ENCODE data around the gene TTC19. TPM values are rescaled to one million over a fixed set of nuclear protein-coding genes. Genes with fewer than 3 reads are reported as not detected.
"Not testable (repeated sequence)": the region's sequence is repeated elsewhere in the genome, so short reads cannot be mapped to it uniquely, and the experiment has no call there.

The TTC19 gene
- total RNA-seq, 1 experiment from 2014 or later, result 28.4 TPM

DNA sequence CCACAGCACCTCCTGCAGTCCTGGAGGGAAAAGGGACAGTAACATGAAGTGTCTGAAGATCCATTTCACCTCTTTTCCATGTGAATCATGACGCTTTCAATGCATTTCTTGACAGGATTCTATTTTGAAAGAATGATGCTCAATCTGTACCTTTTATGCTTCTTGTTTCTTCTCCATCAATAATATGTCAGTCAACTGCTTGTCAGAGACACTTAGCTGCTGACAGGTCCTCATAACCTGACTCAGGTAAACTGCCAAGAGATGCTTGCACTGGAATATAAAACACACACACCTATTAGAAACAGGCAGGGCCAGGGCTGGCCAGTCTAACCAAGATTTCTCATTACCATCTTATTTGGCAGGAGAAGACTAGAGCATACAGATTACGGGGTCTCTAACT is 21.7 kb upstream of the TTC19 start:
- DNase-seq (ENCODE audit: low read depth, low spot score), result no peak
- POLR2A ChIA-PET, result no interaction called here
- in situ Hi-C loops (cut with HindIII; ENCODE audit: low pct_unique_long_range_greater_than_20kb, low sequenced_read_pairs), result no loop called here
- no peak for ATAC-seq
- peaks cover 30% of the 10 kb centered on the region for H3K4me1 ChIP-seq (ENCODE audit: control insufficient read depth, insufficient read depth, low read length)
- H3K4me3 ChIP-seq (ENCODE audit: low read depth in 2 of 2, low read length in 2 of 2), result no peak overlapping the region
- TF ChIP-seq, protein P1, sequence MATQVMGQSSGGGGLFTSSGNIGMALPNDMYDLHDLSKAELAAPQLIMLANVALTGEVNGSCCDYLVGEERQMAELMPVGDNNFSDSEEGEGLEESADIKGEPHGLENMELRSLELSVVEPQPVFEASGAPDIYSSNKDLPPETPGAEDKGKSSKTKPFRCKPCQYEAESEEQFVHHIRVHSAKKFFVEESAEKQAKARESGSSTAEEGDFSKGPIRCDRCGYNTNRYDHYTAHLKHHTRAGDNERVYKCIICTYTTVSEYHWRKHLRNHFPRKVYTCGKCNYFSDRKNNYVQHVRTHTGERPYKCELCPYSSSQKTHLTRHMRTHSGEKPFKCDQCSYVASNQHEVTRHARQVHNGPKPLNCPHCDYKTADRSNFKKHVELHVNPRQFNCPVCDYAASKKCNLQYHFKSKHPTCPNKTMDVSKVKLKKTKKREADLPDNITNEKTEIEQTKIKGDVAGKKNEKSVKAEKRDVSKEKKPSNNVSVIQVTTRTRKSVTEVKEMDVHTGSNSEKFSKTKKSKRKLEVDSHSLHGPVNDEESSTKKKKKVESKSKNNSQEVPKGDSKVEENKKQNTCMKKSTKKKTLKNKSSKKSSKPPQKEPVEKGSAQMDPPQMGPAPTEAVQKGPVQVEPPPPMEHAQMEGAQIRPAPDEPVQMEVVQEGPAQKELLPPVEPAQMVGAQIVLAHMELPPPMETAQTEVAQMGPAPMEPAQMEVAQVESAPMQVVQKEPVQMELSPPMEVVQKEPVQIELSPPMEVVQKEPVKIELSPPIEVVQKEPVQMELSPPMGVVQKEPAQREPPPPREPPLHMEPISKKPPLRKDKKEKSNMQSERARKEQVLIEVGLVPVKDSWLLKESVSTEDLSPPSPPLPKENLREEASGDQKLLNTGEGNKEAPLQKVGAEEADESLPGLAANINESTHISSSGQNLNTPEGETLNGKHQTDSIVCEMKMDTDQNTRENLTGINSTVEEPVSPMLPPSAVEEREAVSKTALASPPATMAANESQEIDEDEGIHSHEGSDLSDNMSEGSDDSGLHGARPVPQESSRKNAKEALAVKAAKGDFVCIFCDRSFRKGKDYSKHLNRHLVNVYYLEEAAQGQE (IDR thresholded peaks at IDR 0.05; ENCODE audit: insufficient read depth in 1 of 2, low read depth in 2 of 2, low read length in 1 of 2), result no peak
- TF ChIP-seq CTCF (IDR thresholded peaks at IDR 0.05) (no peak; the same call in 1 of the 2 replicates), TCF7L2 (IDR thresholded peaks at IDR 0.05; ENCODE audit: low read depth, low read length) (no peak), POLR2AphosphoS5 (IDR thresholded peaks at IDR 0.05; ENCODE audit: low read depth, low read length) (no peak), SIN3A (IDR thresholded peaks at IDR 0.05; ENCODE audit: borderline replicate concordance, insufficient read depth, low read depth, low read length) (no peak)
- peaks cover 2% of the 10 kb centered on the region; the same call in 1 of the 2 replicates for H3K36me3 ChIP-seq (ENCODE audit: control insufficient read depth, insufficient read depth, low read length)
- H3K27me3 ChIP-seq (ENCODE audit: control insufficient read depth, insufficient read depth, low read length), result no peaks in the 10 kb centered on the region
- no peaks in the 10 kb centered on the region for H3K9me3 ChIP-seq (ENCODE audit: control insufficient read depth, insufficient read depth, low read depth, low read length)
- no peak overlapping the region for H3K27ac ChIP-seq (ENCODE audit: low read length)
- CTCF ChIA-PET, result no interaction called here
- intact Hi-C loops (cut with micrococcal nuclease; ENCODE audit: unreplicated experiment), result no loop called here
- no TSS peak for BruUV-seq (replicated peaks)

DNA sequence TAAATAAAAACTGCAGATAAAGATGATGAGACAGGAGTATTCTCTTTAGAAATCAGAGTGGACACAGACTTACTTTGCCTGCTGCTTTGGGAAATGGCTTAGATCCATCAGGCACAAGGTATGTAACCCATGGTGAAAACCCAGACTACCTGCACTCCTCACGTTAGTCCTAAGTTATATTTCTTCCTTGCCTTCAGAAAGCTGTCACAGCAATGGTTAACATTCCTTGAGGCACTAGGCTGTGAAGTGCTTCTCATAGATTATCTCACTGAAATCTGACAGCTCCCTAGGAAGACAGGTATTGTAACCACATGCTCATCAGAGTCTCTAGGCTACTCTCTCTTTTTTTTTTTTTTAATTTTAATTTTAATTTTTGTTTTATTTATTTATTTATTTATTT is 21.0 kb upstream of the TTC19 start:
- in situ Hi-C loops (cut with HindIII; ENCODE audit: low pct_unique_long_range_greater_than_20kb, low sequenced_read_pairs), result no loop called here
- no peak for DNase-seq (ENCODE audit: low read depth, low spot score)
- intact Hi-C loops (cut with micrococcal nuclease; ENCODE audit: unreplicated experiment), result no loop called here
- ChIA-PET CTCF (interaction anchor here (0.7 kb wide), 1 partner anchor 32 kb away, joined by 4 read pairs; no protein-coding TSS in a partner anchor), POLR2A (no interaction called here)
- no peak for ATAC-seq
- H3K36me3 ChIP-seq (ENCODE audit: control insufficient read depth, insufficient read depth, low read length), result peaks cover 2% of the 10 kb centered on the region; the same call in 1 of the 2 replicates
- no peaks in the 10 kb centered on the region for H3K27me3 ChIP-seq (ENCODE audit: control insufficient read depth, insufficient read depth, low read length)
- peaks cover 23% of the 10 kb centered on the region for H3K4me1 ChIP-seq (ENCODE audit: control insufficient read depth, insufficient read depth, low read length)
- H3K9me3 ChIP-seq (ENCODE audit: control insufficient read depth, insufficient read depth, low read depth, low read length), result no peaks in the 10 kb centered on the region
- BruUV-seq (replicated peaks), result no TSS peak
- no peak overlapping the region for H3K4me3 ChIP-seq (ENCODE audit: low read depth in 2 of 2, low read length in 2 of 2)
- TF ChIP-seq POLR2AphosphoS5 (IDR thresholded peaks at IDR 0.05; ENCODE audit: low read depth, low read length) (no peak), TCF7L2 (IDR thresholded peaks at IDR 0.05; ENCODE audit: low read depth, low read length) (no peak), SIN3A (IDR thresholded peaks at IDR 0.05; ENCODE audit: borderline replicate concordance, insufficient read depth, low read depth, low read length) (no peak), CTCF (IDR thresholded peaks at IDR 0.05) (no peak)
- TF ChIP-seq, protein P1 (IDR thresholded peaks at IDR 0.05; ENCODE audit: insufficient read depth in 1 of 2, low read depth in 2 of 2, low read length in 1 of 2), result no peak
- no peak overlapping the region for H3K27ac ChIP-seq (ENCODE audit: low read length)

DNA sequence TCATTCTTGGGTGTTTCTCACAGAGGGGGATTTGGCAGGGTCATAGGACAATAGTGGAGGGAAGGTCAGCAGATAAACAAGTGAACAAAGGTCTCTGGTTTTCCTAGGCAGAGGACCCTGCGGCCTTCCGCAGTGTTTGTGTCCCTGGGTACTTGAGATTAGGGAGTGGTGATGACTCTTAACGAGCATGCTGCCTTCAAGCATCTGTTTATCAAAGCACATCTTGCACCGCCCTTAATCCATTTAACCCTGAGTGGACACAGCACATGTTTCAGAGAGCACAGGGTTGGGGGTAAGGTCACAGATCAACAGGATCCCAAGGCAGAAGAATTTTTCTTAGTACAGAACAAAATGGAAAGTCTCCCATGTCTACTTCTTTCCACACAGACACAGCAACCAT is 20.6 kb upstream of the TTC19 start:
- DNase-seq (ENCODE audit: low read depth, low spot score); POLR2A ChIA-PET; in situ Hi-C loops (cut with HindIII; ENCODE audit: low pct_unique_long_range_greater_than_20kb, low sequenced_read_pairs); H3K4me3 ChIP-seq (ENCODE audit: low read depth in 2 of 2, low read length in 2 of 2); H3K27ac ChIP-seq (ENCODE audit: low read length); BruUV-seq (replicated peaks); intact Hi-C loops (cut with micrococcal nuclease; ENCODE audit: unreplicated experiment); H3K36me3 ChIP-seq (ENCODE audit: control insufficient read depth, insufficient read depth, low read length); ATAC-seq; H3K27me3 ChIP-seq (ENCODE audit: control insufficient read depth, insufficient read depth, low read length); H3K9me3 ChIP-seq (ENCODE audit: control insufficient read depth, insufficient read depth, low read depth, low read length): not testable (repeated sequence)
- CTCF ChIA-PET, result interaction anchor here (0.7 kb wide), 1 partner anchor 32 kb away, joined by 4 read pairs; no protein-coding TSS in a partner anchor
- peaks cover 22% of the 10 kb centered on the region for H3K4me1 ChIP-seq (ENCODE audit: control insufficient read depth, insufficient read depth, low read length)

All from Panc1 (cell line).